Erythroblast (primary cell): ENCODE measurements around the gene NSUN3.

ENCODE experiments used
- GATA1 ChIP-seq: IDR thresholded peaks from 2 replicates; pipeline ENCODE4 v1.6.1; 2011; ENCODE audit warnings: low read depth, mild to moderate bottlenecking, control low read depth, low read length, moderate library complexity
- POLR2A ChIP-seq: IDR thresholded peaks from 2 replicates; pipeline ENCODE4 v1.6.1; 2011; ENCODE audit warnings: mild to moderate bottlenecking, low read length

DNA sequence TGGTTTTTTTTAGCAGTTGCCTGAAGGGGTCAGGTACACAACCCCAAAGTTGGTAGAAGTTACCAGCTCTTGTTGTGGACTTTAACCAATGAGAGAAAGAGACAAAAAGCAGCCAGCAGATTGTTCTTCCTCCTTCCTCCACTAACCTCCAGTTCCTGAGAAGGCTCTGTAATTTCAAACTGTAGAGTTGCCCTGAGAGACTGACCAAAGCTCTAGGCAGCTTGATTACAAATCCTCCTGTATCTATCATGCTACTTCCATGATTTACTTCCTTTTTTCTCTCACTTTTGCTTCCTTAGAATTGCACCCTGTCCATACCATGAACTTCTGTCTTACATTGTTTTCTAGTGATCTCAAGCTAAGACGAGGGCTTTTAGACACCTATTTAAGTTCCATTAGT lies 29.2 kb downstream of the NSUN3 start:
- TF ChIP-seq POLR2A: no peak
- no peak for TF ChIP-seq GATA1
